DOHH2 (cell line): ENCODE data around the gene BTRC.

Source experiments
- CTCF ChIP-seq: fragments of 200-600 bp; sonication (generic); IDR thresholded peaks from one replicate; pipeline ENCODE4 v1.5.1; 2014; ENCODE audit warnings: antibody characterized with exemption, mild to moderate bottlenecking, low read depth, low read length; ENCODE audit not compliant: poor library complexity, severe bottlenecking
- EZH2phosphoT487 ChIP-seq: fragments of 200-600 bp; sonication (generic); IDR thresholded peaks from 2 replicates; pipeline ENCODE4 v1.6.1; 2017; ENCODE audit warnings: borderline replicate concordance, mild to moderate bottlenecking, antibody characterized with exemption, low read length, moderate library complexity, mixed read lengths

GRCh38 chr10:101466016-101466912 is 112.3 kb downstream of the BTRC start:
- no peak for TF ChIP-seq CTCF
- TF ChIP-seq EZH2phosphoT487 = no peak
